GM18861 (cell line): Measurements from ENCODE around the gene TLK2.

Source experiments
- ATAC-seq: cut with Tn5 transposase; IDR thresholded peaks from one replicate; pipeline ENCODE4 v1.9.1; 2021; ENCODE audit not compliant: unreplicated experiment

Gene TLK2

GRCh38 chr17:62653002-62653825 is 174.6 kb downstream of the TLK2 start:
- peak; percentile 79 for ATAC-seq

- no peak for ATAC-seq
Measured at GRCh38 chr17:62653826-62654761, 175.5 kb downstream of the TLK2 start.

GRCh38 chr17:62655656-62656055 is 177.0 kb downstream of the TLK2 start:
- ATAC-seq = no peak

DNA sequence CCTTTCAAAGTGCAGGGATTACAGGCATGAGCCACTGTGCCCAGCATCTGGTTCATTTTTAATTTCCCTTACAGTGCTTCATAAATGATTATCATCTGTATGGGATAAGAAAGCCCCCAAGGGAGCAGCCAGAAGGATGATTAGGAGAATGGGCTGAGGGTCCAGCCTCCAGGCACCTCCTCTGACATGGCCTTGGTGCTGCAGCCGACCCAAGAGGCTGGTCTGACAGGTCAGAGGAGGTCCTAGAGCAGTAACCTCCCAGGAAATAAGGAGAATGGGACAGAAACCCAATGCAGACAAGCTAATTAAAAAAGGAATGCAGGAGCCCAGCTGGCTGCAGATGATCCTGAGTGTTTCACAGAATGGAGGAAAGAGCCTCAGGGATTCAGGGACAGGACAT is 177.8 kb downstream of the TLK2 start:
- no peak for ATAC-seq

GRCh38 chr17:62657145-62657665 is 178.6 kb downstream of the TLK2 start:
- ATAC-seq = no peak

- ATAC-seq = no peak
Measured at GRCh38 chr17:62657690-62658089, 179.1 kb downstream of the TLK2 start.

DNA sequence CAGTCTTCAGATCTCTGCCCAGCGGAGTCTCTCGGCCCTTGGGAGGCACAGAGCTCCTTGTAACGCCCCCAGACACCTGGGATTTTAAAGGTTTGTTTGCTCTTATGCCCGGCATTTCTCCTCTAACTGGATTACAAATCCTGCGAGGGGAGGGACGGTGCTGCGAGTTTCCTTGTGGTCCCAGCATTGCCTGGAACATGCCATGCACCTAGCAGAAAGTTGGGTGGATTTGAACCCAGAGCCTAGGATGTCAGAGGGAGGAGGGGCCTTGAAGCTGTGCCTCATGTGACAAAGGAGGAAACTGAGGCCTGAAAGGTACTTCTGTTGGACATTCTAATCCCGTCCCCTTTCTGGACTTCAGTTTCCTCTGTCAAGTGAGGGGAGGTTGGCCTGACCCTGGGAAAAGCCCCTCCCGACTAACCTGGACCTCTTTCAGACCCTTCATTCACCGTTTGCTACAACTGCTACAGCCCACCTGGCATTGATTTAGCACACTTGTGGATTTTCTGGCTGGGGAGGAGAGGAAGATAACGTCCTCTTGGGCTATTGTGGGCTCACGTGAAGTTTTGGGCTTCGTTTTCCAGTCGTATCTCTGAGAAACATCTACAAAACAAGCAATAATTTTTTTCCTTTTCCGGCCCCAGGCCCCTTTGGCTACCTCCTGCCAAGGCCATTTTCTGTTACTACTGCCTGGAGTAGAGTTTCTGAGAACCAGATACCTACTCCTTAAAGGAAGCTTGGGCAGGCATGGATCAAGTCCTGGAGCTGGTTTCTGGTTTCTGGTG is 179.7 kb downstream of the TLK2 start:
- no peak for ATAC-seq

GRCh38 chr17:62660629-62661118 is 182.0 kb downstream of the TLK2 start:
- no peak for ATAC-seq

- ATAC-seq = no peak
Measured at GRCh38 chr17:62661337-62661736, 182.7 kb downstream of the TLK2 start.

DNA sequence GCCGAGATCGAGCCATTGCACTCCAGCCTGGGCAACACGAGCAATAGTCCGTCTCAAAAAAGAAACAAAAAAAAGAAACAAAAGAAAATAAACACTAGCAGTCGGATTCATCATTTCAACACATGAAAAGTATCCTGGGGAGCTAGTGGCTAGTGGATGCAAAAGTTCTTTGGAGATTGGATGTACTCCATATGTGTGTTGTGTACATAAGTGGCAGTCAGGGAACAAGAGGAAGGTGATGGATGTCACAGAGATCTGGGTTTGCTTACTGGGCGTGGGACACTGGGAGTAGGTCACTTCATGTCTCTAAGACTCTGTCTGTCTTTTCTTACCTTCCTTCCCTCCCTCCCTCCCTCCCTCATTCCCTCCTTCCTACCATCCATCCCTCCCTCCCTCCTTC is 184.2 kb downstream of the TLK2 start:
- ATAC-seq = no peak
